ENCODE data around the gene EXOC8.
"Not testable (repeated sequence)": the region's sequence is repeated elsewhere in the genome, so short reads cannot be mapped to it uniquely, and the experiment has no call there.

The EXOC8 gene

GRCh38 chr1:231353086-231353485 is 15.4 kb upstream of the EXOC8 start:
- DNase-seq, result no peak

DNA sequence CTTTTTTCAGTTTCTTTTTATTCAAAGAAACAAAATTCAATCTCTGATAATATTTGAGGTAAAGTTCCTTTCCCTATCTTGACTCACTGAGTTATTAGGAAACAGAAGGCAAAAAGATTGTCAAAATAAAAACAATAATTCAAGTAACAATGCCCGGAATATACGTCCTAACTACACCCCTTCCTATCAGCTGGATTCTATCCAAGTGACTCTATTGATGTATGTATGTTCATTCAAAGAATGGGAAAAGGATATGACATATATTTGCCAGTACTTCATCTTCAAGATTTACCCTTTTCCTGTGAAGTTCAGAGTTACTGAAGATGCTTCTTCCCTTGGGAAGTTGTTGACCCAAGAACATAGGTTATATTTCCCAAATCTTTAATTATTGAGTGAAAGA is 14.2 kb upstream of the EXOC8 start:
- no peak for DNase-seq

- DNase-seq, result not testable (repeated sequence)
Measured at GRCh38 chr1:231348856-231349255, 11.2 kb upstream of the EXOC8 start.

- no peak for DNase-seq
Measured at GRCh38 chr1:231348442-231348841, 10.8 kb upstream of the EXOC8 start.

DNA sequence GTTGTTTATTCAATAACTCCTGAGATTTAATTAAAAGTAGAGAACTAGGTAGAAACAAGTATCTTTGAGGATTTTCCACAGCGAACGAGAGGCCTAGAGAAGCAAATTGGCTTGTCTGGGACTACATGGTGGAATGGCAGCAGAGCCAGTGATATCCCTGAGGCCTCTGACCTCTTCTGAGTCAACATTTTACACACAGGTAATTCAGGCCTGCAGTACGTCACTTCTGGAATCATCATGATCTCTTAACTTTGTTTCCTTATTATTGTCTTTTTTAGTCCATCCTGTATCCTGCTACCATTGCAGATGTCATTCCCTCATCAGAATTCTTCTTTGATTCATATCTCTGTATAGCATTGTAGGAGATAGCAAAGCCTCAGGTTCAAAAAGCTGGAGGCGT is 10.3 kb upstream of the EXOC8 start:
- no peak for DNase-seq

GRCh38 chr1:231340328-231341013 is 2.8 kb upstream of the EXOC8 start:
- DNase-seq, result no peak

DNA sequence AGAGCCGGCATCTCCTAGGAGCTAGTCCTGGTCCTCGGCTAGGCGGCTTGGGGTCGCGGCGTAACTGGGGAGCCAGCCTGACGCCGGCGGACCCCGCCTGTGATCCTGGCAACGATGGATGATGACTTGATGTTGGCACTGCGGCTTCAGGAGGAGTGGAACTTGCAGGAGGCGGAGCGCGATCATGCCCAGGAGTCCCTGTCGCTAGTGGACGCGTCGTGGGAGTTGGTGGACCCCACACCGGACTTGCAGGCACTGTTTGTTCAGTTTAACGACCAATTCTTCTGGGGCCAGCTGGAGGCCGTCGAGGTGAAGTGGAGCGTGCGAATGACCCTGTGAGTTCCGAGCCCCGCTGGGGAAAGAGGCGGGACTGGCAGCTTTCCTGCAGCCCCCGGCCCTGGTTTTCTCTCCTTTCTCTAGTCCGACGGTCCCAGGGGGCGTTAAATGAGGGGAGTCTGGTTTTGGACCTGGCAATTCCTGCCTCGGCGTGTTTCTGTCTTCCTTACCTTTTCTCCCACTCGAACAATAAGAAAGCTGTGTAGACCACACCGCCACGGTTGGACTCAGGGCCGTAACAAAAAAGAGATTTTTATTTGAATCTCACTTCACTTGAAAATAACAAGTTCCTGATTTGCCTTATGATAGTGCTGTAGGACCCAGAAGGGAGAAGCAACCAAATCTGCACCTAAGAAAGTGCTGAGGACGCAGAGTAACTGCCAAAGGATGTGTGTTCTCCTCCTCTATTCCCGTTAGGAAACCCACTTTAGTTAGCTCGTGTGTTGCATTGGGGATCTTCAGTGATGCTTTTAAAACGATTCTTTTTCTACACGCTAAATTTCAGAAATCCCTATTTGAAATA is 847 bp upstream of the EXOC8 start, which contains the start of gene SPRTN:
TSS of gene SPRTN (plus strand) at position 24 of the 859 bp plus-strand sequence. CDS start at position 115, 91 bp downstream.
- DNase-seq, result no peak

- peak in 3 of 5 donors; percentile 14 to 49 (median 22) for DNase-seq
Measured at GRCh38 chr1:231337043-231337471, 595 bp downstream of the EXOC8 start.

DNA sequence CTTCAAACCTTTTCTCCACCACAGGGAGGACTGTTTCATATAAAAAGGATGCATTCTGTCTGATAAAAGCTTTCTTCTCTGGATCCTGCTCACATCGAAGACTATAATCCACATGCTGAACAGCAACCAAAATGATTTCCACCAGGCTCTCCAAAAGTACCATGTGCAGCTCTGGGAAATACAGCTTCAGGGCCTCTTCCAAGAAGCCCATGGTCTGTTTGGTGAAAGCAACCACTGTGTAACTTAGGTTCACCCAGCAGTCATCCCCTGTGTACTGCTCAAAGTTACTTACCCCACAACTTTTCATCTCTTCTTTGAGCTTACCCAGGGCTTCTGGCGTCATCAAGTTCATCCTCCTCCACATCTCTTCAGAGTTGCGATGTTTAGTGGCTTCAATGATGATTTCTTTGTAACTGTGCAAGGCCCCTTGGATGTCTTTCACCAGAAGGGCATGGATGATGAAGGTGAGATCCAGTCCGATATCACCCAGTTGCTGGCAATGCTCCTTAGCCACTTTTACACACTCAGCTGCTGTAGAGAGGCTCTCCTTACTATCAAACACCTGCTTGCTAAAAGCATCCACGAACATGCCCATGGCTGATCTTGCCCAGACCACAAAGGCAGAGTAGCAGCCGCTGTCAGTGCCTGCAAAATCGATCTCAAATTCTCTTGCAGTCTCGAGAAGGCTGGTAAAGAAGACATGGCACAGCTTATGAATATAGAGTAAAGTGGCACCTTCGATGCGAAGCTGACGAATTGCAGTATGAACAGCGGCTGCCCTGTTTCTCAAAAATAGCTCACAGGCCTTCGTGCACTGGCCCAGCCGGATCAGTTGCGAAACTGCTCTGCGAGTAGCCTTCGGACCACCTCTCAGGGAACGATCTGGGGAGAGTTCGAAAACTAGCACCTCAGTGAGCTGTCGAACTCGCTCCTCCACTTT is 1.7 kb downstream of the EXOC8 start:
- DNase-seq, result peak in 1 of 5 donors; percentile 40

GRCh38 chr1:231334952-231335351 is 2.7 kb downstream of the EXOC8 start:
- DNase-seq, result no peak

DNA sequence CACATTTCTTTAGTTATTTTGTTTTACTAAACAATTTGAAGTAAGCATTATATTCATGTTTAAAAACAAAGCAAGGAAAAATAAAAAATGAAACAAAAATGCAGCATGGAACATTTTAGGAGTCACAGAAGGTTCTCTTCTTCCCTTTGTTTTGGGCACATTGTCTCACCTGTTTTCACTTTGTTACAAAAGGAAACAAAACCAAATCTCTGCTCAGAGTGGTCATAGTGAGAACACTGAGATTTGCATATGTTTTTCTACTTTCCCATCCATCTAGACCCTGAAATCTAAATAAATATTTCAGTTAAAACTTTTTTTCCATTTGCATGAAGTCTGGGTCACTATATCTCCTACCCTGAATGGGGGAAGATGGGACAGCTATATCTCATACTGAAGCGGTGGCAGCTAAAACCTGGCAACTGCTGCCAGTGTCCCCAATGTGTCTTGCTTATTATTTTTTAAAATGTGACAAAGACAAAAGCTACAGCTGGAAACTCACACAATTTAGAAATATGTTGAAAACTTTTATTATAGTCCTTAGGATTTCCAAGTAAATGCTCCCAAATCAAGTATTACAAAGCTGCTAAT is 3.5 kb downstream of the EXOC8 start:
- DNase-seq, result no peak

GRCh38 chr1:231332761-231333160 is 4.9 kb downstream of the EXOC8 start:
- DNase-seq, result no peak

- no peak for DNase-seq
Measured at GRCh38 chr1:231329483-231329882, 8.2 kb downstream of the EXOC8 start.

- DNase-seq, result no peak
Measured at GRCh38 chr1:231327617-231328016, 10.0 kb downstream of the EXOC8 start.

DNA sequence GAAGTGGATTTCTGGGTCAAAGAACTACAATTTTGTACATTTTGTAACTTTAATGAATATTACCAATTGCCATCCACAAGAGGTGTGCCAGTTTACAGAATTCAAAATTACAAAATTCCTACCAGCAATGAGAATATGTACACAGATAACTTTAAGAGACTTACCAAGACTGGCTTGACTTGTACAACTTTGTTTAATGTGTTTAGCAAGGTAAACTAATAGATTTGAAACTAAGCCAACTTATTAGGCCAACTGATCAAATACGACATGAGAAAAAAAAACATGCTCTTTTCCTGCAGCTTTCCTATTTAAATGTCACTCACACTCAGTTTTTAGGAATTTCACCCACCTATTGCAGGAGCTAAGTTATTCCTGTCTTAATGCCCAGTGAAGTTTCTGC is 11.4 kb downstream of the EXOC8 start:
- DNase-seq, result no peak

DNA sequence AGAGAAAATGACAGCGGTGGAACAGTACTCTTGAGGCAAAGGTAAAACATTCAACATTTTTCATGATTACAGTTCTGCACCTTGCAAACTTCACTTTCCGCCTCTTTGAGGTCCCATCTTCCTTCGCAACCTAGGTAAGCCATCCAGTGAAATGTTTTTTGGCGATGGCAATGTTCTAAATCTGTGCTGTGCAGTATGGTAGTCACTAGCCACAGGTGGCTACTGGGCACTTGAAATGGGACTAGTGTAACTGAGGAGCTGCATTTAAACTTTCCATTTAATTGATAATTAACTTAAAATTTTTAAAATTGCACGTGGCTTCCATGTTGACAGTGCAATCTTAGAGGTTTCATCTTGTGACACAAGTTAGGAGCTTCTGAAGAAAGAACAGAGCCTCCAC is 13.0 kb downstream of the EXOC8 start:
- DNase-seq, result no peak

DNA sequence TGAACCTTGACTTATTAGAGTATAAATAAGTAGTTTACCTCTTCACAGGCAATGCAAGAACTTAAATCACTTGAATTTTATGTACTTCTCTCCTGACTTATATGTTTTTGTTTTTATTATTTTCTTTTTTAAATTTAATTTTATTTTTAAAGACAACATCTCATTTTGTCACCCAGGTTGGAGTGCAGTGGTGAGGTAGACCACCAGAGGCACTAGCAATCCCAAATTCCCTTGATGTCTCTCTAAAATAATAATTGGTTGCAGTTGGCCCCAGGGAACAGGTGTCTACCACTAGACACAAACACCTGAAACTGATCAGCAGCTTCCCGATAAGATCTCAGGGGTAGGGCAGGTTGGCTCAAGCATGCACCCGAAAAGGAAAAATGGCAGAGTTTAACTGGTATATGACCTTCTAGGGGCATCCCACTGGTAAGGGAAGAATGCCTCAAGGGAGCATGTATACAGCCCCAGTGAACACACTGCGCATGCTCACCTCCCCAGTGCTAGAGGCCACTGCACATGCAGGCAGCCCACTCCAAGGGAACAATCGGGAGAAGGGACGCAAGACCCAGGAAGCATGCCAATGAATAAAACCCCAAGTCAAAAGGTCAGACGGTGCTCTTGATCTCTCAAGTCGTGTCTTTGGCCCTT is 14.6 kb downstream of the EXOC8 start:
- DNase-seq, result no peak

- DNase-seq, result no peak
Measured at GRCh38 chr1:231319080-231319479, 18.6 kb downstream of the EXOC8 start.

DNA sequence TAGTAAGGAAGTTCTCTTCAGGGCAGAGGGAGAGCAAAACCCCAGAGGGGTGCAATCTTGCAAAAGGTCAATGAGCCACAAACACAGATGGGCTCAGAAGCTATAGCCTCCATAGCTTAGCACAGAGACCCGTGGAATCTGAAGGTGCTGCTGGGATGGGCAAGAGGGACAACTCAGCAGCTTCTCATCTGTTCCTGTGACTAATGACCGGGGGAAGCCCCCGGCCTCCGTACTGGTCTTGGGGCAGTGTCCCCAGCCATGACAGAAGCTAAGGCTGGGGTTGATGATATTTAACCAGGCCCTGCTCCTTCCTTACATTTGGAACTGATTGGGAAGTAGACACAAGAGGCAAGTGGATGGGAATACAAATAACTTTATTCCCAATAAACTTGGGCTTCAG is 19.1 kb downstream of the EXOC8 start:
- no peak for DNase-seq

- DNase-seq, result no peak
Measured at GRCh38 chr1:231318015-231318355, 19.7 kb downstream of the EXOC8 start.

- no peak for DNase-seq
Measured at GRCh38 chr1:231317306-231318014, 20.2 kb downstream of the EXOC8 start.

All from T-helper 1 cell (primary cell).